Ovary (tissue), 9 donors: Measurements from ENCODE around the gene LRRC8A. TPM values are rescaled to one million over a fixed set of nuclear protein-coding genes. Genes with fewer than 3 reads are reported as not detected.

Experiments
- DNase-seq, 5 donors: peaks; one replicate each; pipeline ENCODE4 v3.0.0-alpha.2; 2019 to 2020
- H3K27ac ChIP-seq, 2 donors: fragments of 200-600 bp; one replicate each; pipeline versions ENCODE4 v1.5.1 to v1.8.0; 2019 to 2022
- H3K27me3 ChIP-seq: fragments of 200-600 bp; one replicate; pipeline ENCODE4 v1.8.0; 2022
- H3K36me3 ChIP-seq: fragments of 200-600 bp; sonication (generic); one replicate; pipeline ENCODE4 v1.5.1; 2019
- H3K4me1 ChIP-seq: one replicate; pipeline ENCODE4 v1.8.1; 2013; ENCODE audit warnings: mild to moderate bottlenecking, moderate library complexity; ENCODE audit not compliant: insufficient read depth
- H3K4me3 ChIP-seq: fragments of 200-600 bp; sonication (generic); one replicate; pipeline ENCODE4 v1.5.1; 2017
- H3K9me3 ChIP-seq, 2 donors: fragments of 200-600 bp in 1 of 2; sonication (generic) in 1 of 2; one replicate each; pipeline versions ENCODE4 v1.5.1 to v1.8.1; 2013 to 2019; ENCODE audit warnings: mild to moderate bottlenecking in 1 of 2, moderate library complexity in 1 of 2
- EP300 ChIP-seq: sonication (generic); formaldehyde crosslinking; IDR thresholded peaks from one replicate; pipeline ENCODE4 v1.6.1; 2017; ENCODE audit warnings: antibody characterized with exemption
- POLR2A ChIP-seq: fragments of 450-650 bp; IDR thresholded peaks from one replicate; pipeline ENCODE4 v1.6.1; 2017; ENCODE audit warnings: antibody characterized with exemption, mild to moderate bottlenecking, moderate library complexity
- WGBS, 3 donors: extraction: QIAGEN DNeasy Blood & Tissue Kit in 1 of 3; methylation state at CpG; one replicate each; pipeline versions ENCODE4 v1.1.5 to v1.1.7; 2013 to 2017; 5-methylcytosine and 5-hydroxymethylcytosine counted together
- intact Hi-C, 4 donors: fragments of 100-400 bp; cut with DNase I; formaldehyde crosslinking; loops; one replicate each; pipeline versions ENCODE4 v1.11.0 to v1.15.1; 2022 to 2023
- polyA plus RNA-seq, 2 donors: library from polyadenylated mRNA; stranded (reverse); fragments of 200-250 nt in 1 of 2; fragments of 350-450 nt in 1 of 2; fragmentation: Illumina TruSeq in 1 of 2; extraction: RNeasy Lipid Tissue Mini Kit (QIAGEN cat#74804) in 1 of 2; gene quantifications; one replicate each; pipeline ENCODE4 v1.2.3, GENCODE V29; 2013 to 2014
- total RNA-seq, 7 donors: library from RNA; depleted of rRNA in 2 of 7; stranded (reverse); fragments of >200 nt in 2 of 7; fragmentation: NEBNext Ultra II Directional in 3 of 7; extraction: Animal tissue kit (Norgen Biotek cat#: 25700) in 3 of 7; gene quantifications; one replicate each; pipeline versions ENCODE4 v1.1.0 to v1.2.4, GENCODE V29; 2016 to 2023
- TF ChIP-seq, protein P1 (sequence below), 3 donors: fragments of 450-650 bp in 2 of 3; fragments of 200-600 bp in 1 of 3; IDR thresholded peaks; one replicate each; pipeline versions ENCODE4 v1.5.1 to v1.8.0; 2016 to 2022; ENCODE audit warnings: antibody characterized with exemption in 3 of 3, mild to moderate bottlenecking in 1 of 3
- donor health status: DM: no; HTN: no; CAD: no; lungs with moderate emphysema.
- donor health status: DM: no; HTN: no; CAD: no.
- donor health status: Bipolar disorder and iron deficiency.
- donor health status: DM: yes; HTN: yes; CAD: no.
- donor health status: DM: no; HTN: no; CAD: no.
- donor health status: DM: yes; HTN: yes; CAD: no.

The LRRC8A gene
- total and polyA plus RNA-seq, 9 donors = 18.1 to 39.7 (median 26.4) TPM

DNA sequence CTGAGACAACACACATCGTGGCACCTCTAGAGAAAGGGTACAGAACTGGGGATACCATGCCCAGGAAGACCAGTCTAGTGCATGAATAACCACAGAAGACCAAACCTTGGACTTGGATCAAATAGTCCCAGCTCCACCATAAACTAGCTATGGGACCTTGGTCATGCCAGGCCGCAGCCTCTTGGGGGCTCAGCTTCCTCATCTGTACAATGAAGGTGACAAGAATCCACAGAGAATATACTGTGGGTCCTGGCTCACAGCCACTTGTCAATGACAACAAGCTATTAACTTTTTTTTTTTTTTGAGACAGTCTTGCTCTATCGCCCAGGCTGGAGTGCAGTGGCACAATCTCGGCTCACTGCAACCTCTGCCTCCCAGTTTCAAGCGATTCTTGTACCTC, 4.1 kb upstream of the LRRC8A start:
- H3K4me3 ChIP-seq = no peak overlapping the region
- H3K9me3 ChIP-seq = no peaks in the 10 kb centered on the region
- H3K27me3 ChIP-seq = no peaks in the 10 kb centered on the region
- no peaks in the 10 kb centered on the region for H3K36me3 ChIP-seq
- DNase-seq = no peak
- intact Hi-C loops = no loop called here
- H3K27ac ChIP-seq = no peak overlapping the region
- H3K4me1 ChIP-seq = no peaks in the 10 kb centered on the region
- TF ChIP-seq POLR2A (no peak), EP300 (no peak)
- TF ChIP-seq, protein P1, sequence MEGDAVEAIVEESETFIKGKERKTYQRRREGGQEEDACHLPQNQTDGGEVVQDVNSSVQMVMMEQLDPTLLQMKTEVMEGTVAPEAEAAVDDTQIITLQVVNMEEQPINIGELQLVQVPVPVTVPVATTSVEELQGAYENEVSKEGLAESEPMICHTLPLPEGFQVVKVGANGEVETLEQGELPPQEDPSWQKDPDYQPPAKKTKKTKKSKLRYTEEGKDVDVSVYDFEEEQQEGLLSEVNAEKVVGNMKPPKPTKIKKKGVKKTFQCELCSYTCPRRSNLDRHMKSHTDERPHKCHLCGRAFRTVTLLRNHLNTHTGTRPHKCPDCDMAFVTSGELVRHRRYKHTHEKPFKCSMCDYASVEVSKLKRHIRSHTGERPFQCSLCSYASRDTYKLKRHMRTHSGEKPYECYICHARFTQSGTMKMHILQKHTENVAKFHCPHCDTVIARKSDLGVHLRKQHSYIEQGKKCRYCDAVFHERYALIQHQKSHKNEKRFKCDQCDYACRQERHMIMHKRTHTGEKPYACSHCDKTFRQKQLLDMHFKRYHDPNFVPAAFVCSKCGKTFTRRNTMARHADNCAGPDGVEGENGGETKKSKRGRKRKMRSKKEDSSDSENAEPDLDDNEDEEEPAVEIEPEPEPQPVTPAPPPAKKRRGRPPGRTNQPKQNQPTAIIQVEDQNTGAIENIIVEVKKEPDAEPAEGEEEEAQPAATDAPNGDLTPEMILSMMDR (IDR thresholded peaks at IDR 0.05) = no peak
- WGBS, 3 donors = 90 to 93% (median 91%) methylated on average over 5 of the region's 5 CpGs

DNA sequence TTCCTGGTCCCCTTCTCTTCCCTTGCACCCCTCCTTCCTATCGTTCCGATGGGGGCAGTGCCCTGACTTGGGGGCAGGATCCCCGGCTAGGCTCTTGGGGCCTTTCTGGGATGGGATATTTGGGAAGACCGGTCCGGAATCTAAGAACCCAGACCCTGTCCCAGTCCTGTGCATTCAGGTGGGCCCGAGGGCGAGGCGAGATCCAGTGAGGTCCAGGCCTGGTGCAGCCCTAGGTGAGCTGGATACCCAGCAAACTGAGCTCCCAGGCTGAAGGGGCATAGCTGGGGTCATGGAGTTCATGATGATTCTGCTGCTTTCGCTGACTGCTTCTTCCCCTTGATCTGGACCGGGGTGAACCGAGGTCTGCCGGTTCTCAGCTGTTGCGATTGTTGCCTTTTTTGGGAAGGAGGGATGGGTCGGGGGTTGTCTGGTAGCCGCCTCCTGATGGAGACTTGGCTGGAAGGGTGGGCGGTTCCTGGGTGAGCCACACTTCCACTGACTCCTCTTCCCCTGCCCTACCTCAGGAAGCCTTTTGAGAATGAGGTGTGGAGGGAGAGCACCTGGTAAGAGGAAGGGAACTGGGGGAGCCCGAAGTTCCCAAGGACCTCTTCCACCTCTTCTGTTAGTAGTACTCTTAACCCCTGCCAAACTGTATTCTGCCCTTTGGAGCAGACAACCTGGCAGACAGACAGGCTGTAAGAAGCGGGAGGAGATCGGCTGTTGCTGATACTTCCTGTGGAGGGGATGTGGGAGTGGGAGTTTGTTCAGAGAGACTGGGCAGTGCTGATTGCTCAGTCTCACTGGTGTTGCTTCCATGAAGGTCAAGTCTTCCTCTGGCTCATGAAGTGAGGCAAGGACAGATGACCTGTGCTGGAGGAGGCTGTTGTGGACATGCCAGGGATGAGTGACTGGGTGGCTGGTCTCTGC, 1.0 kb downstream of the LRRC8A start:
- Histone ChIP-seq H3K27me3 (no peaks in the 10 kb centered on the region), H3K27ac (peak overlapping the region; percentile 99 to 100), H3K9me3 (no peaks in the 10 kb centered on the region), H3K4me3 (peak overlapping the region; percentile 92), H3K36me3 (no peaks in the 10 kb centered on the region), H3K4me1 (peaks cover 13% of the 10 kb centered on the region)
- peak in 4 of 5 donors; percentile 33 to 52 (median 42) for DNase-seq
- WGBS, 3 donors = 0 to 1% (median 0%) methylated on average over 19 of the region's 19 CpGs
- intact Hi-C loops = loop anchor here in 3 of 4 donors (5.0 kb wide), 1 partner anchor 34 kb away; no protein-coding TSS in a partner anchor
- TF ChIP-seq EP300 (no peak), POLR2A (no peak)
- TF ChIP-seq, protein P1 (IDR thresholded peaks at IDR 0.05) = no peak

DNA sequence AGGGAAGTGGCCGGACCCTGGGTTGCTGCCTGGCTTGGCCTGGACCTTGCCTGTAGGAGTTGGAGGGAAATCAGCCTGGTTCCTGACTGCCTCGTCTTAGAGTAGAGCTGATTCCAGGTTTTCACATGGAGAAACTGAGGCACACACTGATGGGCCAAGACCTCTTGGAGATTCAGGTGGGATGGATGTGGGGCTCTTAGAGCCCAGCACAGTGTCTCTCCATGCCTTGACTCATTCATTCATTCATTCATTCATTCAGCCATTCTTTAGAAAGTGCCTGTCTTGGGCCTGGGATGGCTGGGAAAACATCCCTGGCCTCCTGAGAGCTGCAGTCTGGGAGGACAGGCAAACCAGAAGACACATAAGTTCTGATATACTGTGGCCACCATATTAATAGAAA, 2.2 kb downstream of the LRRC8A start:
- Histone ChIP-seq H3K4me1 (peaks cover 19% of the 10 kb centered on the region), H3K36me3 (no peaks in the 10 kb centered on the region), H3K27me3 (no peaks in the 10 kb centered on the region), H3K27ac (no peak overlapping the region), H3K4me3 (no peak overlapping the region), H3K9me3 (no peaks in the 10 kb centered on the region)
- no peak for TF ChIP-seq POLR2A
- no peak for TF ChIP-seq EP300
- TF ChIP-seq, protein P1 (IDR thresholded peaks at IDR 0.05) = no peak
- 58 to 71% (median 63%) methylated on average over 2 of the region's 2 CpGs for WGBS, 3 donors
- DNase-seq = no peak
- intact Hi-C loops = loop anchor here in 3 of 4 donors (5.0 kb wide), 1 partner anchor 33 kb away; no protein-coding TSS in a partner anchor

DNA sequence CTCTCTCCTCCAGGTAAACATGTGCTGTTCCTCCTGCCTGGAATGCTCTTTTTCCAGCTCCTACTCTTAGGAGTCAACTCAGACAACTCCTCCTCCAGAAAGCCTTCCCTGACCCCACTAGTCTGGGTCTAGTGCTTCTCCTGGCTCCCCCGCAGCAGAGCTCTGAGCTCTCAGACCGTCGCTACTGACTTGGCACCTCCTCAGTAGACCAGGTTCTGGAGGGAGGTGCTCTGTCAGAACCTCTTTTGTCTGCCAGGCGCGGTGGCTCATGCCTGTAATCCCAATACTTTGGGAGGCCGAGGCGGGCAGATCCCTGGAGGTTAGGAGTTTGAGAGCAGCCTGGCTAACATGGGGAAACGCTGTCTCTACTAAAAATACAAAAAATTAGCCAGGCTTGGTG, 3.4 kb downstream of the LRRC8A start:
- Histone ChIP-seq H3K4me1 (peaks cover 19% of the 10 kb centered on the region), H3K9me3 (no peaks in the 10 kb centered on the region), H3K36me3 (no peaks in the 10 kb centered on the region), H3K27ac (no peak overlapping the region), H3K27me3 (no peaks in the 10 kb centered on the region), H3K4me3 (no peak overlapping the region)
- DNase-seq = no peak
- WGBS, 3 donors = 85 to 91% (median 86%) methylated on average over 8 of the region's 8 CpGs
- TF ChIP-seq POLR2A (no peak), EP300 (no peak)
- TF ChIP-seq, protein P1 (IDR thresholded peaks at IDR 0.05) = no peak
- intact Hi-C loops = no loop called here
